Esophagus muscularis mucosa (tissue), 3 donors: ENCODE data around the gene CCDC148.

Experiments used
- CTCF ChIP-seq, 3 experiments: fragments of 200-600 bp in 2 of 3; fragments of 450-650 bp in 1 of 3; sonication (generic) in 2 of 3; IDR thresholded peaks; one replicate each; pipeline ENCODE4 v1.5.1; 2017 to 2019; ENCODE audit warnings: antibody characterized with exemption in 3 of 3, mild to moderate bottlenecking in 2 of 3, moderate library complexity in 1 of 3
- POLR2AphosphoS5 ChIP-seq, 2 donors: sonication (generic); formaldehyde crosslinking; IDR thresholded peaks; one replicate each; pipeline ENCODE4 v1.6.1; 2017; ENCODE audit warnings: antibody characterized with exemption in 2 of 2

- TF ChIP-seq CTCF (IDR thresholded peaks at IDR 0.05) (no peak), POLR2AphosphoS5 (IDR thresholded peaks at IDR 0.05) (no peak)
These were observed 7.0 kb upstream of the CCDC148 start for GRCh38 chr2:158463496-158464095.
